DND-41 (cell line): ENCODE results near the gene MTA1.

Experiments
- ATAC-seq: fragments of 200-7000 bp; cut with Tn5 transposase; 3 replicates; pipeline ENCODE4 v1.9.1; 2021; ENCODE audit warnings: low read depth; ENCODE audit not compliant: insufficient read depth
- DNase-seq: peaks from one replicate; pipeline ENCODE4 v3.0.0-alpha.2; 2020
- H2AFZ ChIP-seq: 2 replicates; pipeline ENCODE4 v1.6.0; 2012; ENCODE audit warnings: low read depth, low read length
- H3K27ac ChIP-seq: 2 replicates; pipeline ENCODE4 v1.5.1; 2012; ENCODE audit warnings: low read length, inconsistent platforms
- H3K27me3 ChIP-seq: fragments of 200-600 bp; sonication (generic); 2 replicates; pipeline ENCODE4 v1.6.0; 2012; ENCODE audit warnings: low read length, mild to moderate bottlenecking, inconsistent platforms; ENCODE audit not compliant: insufficient read depth, poor library complexity
- H3K36me3 ChIP-seq: 2 replicates; pipeline ENCODE4 v1.5.1; 2012; ENCODE audit warnings: low read length, inconsistent platforms; ENCODE audit not compliant: insufficient read depth
- H3K4me1 ChIP-seq: 2 replicates; pipeline ENCODE4 v1.5.1; 2012; ENCODE audit warnings: mild to moderate bottlenecking, low read length; ENCODE audit not compliant: insufficient read depth
- H3K4me2 ChIP-seq: 2 replicates; pipeline ENCODE4 v1.6.0; 2012; ENCODE audit warnings: mild to moderate bottlenecking, moderate library complexity, low read length, inconsistent platforms; ENCODE audit not compliant: insufficient read depth
- H3K4me3 ChIP-seq, 2 experiments: fragments of 200-600 bp in 1 of 2; shearing (Covaris generic) in 1 of 2; 2 replicates each; pipeline ENCODE4 v1.5.1; 2012 to 2016; ENCODE audit warnings: inconsistent platforms in 2 of 2, low read length in 2 of 2, mild to moderate bottlenecking in 2 of 2, low read depth in 1 of 2, moderate library complexity in 1 of 2
- H3K79me2 ChIP-seq: 2 replicates; pipeline ENCODE4 v1.6.0; 2012; ENCODE audit warnings: low read length, inconsistent platforms; ENCODE audit not compliant: insufficient read depth
- H3K9ac ChIP-seq: 2 replicates; pipeline ENCODE4 v1.6.0; 2012; ENCODE audit warnings: low read depth, mild to moderate bottlenecking, inconsistent platforms, low read length, moderate library complexity
- H3K9me3 ChIP-seq: 2 replicates; pipeline ENCODE4 v1.5.1; 2012; ENCODE audit warnings: low read length, moderate library complexity, mild to moderate bottlenecking, inconsistent platforms; ENCODE audit not compliant: insufficient read depth, severe bottlenecking
- H4K20me1 ChIP-seq: 2 replicates; pipeline ENCODE4 v1.6.0; 2012; ENCODE audit warnings: low read length; ENCODE audit not compliant: insufficient read depth
- EZH2 ChIP-seq: IDR thresholded peaks from 3 replicates; pipeline ENCODE4 v1.6.1; 2012; ENCODE audit warnings: borderline replicate concordance, low read depth, mild to moderate bottlenecking, moderate library complexity, low read length, inconsistent platforms; ENCODE audit not compliant: severe bottlenecking
- TF ChIP-seq, protein P1 (sequence below): IDR thresholded peaks from 2 replicates; pipeline ENCODE4 v1.5.1; 2012; ENCODE audit warnings: borderline replicate concordance, low read length, moderate library complexity, mild to moderate bottlenecking; ENCODE audit not compliant: poor library complexity, severe bottlenecking; ENCODE audit errors: extremely low read depth

The MTA1 gene

DNA sequence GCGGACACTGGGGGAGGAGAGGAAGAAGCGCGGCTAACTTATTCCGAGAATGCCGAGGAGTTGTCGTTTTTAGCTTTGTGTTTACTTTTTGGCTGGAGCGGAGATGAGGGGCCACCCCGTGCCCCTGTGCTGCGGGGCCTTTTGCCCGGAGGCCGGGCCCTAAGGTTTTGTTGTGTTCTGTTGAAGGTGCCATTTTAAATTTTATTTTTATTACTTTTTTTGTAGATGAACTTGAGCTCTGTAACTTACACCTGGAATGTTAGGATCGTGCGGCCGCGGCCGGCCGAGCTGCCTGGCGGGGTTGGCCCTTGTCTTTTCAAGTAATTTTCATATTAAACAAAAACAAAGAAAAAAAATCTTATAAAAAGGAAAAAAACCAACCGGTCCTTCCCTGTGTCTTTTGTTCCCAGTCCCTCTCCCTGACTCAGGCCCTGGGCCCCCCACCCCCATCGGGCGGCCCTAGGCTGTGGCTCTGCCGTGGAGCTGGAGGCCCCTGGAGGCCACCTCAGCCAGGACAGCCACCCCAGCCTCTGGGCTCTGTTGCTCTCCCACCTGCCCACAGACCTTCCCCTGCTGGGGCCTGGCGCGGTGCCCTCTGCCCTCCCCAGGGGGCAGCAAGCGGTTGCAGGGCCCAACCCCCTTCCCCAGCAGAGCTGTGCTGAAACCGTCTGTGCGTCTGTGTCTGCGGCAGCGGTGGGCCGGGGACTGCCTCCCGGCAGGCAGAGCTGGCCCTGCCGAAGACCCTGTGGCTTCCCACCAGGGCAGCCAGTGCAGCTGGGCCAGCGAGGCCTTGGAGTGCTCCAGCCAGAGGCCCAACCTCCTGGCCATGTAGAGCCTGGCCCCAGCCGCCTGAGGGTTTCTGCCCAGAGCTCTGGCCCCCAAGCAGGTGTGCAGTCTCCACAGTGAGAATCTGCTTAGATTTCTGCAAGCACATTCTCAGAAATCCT is 51.0 kb downstream of the MTA1 start:
- Histone ChIP-seq H3K79me2 (no peaks in the 10 kb centered on the region), H3K4me3 (no peak overlapping the region), H3K36me3 (peaks cover 42% of the 10 kb centered on the region), H3K9me3 (no peaks in the 10 kb centered on the region), H4K20me1 (peaks cover 47% of the 10 kb centered on the region), H3K4me2 (no peak overlapping the region), H2AFZ (no peak overlapping the region), H3K27me3 (no peaks in the 10 kb centered on the region), H3K4me1 (peaks cover 19% of the 10 kb centered on the region), H3K9ac (no peak overlapping the region), H3K27ac (no peak overlapping the region)
- DNase-seq (no peak), ATAC-seq (no peak)
- TF ChIP-seq, protein P1, sequence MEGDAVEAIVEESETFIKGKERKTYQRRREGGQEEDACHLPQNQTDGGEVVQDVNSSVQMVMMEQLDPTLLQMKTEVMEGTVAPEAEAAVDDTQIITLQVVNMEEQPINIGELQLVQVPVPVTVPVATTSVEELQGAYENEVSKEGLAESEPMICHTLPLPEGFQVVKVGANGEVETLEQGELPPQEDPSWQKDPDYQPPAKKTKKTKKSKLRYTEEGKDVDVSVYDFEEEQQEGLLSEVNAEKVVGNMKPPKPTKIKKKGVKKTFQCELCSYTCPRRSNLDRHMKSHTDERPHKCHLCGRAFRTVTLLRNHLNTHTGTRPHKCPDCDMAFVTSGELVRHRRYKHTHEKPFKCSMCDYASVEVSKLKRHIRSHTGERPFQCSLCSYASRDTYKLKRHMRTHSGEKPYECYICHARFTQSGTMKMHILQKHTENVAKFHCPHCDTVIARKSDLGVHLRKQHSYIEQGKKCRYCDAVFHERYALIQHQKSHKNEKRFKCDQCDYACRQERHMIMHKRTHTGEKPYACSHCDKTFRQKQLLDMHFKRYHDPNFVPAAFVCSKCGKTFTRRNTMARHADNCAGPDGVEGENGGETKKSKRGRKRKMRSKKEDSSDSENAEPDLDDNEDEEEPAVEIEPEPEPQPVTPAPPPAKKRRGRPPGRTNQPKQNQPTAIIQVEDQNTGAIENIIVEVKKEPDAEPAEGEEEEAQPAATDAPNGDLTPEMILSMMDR: no peak
- no peak for TF ChIP-seq EZH2

DNA sequence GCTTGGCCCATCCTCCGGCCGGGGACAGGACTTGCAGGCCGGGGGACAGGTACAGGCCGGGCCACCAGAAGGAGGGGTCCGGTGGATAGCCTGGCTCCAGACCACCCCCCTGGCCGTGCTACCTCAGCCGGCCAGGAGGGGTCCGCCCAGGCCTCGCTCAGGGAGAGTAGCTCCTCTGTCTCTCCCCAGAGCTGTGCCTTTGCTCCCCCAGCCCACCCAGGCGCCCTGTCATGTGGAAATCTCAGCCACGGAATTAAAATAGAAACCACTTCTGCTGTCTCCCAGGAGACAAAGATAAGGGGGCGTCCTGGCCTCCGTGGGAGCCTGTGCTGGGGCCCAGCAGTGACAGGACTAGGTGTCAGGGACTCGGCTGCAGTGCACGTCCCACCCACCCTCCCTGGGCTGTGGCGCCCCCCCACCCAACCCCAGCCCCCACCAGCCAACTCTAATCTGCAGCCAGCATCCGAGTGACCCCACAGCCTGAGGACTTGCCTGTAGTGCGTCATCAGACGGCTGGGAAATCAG is 51.7 kb downstream of the MTA1 start:
- H3K27ac ChIP-seq: no peak overlapping the region
- peaks cover 34% of the 10 kb centered on the region for H3K36me3 ChIP-seq
- H2AFZ ChIP-seq: no peak overlapping the region
- H3K27me3 ChIP-seq: no peaks in the 10 kb centered on the region
- H3K4me1 ChIP-seq: peaks cover 19% of the 10 kb centered on the region
- H4K20me1 ChIP-seq: peaks cover 45% of the 10 kb centered on the region
- no peaks in the 10 kb centered on the region for H3K79me2 ChIP-seq
- no peaks in the 10 kb centered on the region for H3K9me3 ChIP-seq
- no peak overlapping the region for H3K4me3 ChIP-seq
- no peak overlapping the region for H3K4me2 ChIP-seq
- TF ChIP-seq EZH2: no peak
- TF ChIP-seq, protein P1: peak; percentile 5
- no peak for DNase-seq
- no peak overlapping the region for H3K9ac ChIP-seq
- ATAC-seq: 0 out of 3 replicates have a peak, but pooled peaks have one; percentile 7

DNA sequence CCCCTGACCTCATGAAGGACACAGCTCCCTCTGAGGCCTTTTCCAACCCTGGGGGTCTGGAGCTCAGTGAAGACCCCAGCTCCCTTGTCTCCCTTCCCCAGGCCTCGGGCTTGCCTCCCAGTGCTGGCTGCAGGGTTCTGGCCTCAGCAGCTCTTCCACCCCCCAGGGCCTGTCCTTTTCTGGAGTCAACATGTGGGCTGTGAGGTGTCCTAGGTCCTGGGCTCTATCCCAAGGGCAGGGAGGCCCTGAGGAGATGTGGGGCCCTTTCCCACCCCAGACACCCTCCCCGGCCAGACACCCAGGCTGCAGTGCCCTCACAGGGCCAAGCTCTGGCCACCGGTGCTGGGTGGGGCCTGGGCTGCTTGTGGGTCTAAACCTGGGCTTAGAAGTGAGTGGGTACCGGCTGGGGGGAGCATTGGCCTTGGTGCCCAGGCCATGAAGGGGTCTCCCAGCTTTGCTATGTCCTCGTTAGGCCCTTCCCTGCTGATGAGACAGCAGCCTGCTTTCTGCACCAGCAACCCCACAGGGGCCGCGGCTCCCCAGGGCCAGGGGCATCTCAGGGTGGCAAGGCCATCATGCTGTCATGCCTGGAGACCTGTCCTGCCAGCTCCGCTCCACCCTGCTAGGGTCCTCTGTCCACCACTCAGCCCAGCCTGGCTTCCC is 52.3 kb downstream of the MTA1 start:
- Histone ChIP-seq H3K27me3 (no peaks in the 10 kb centered on the region), H3K4me2 (no peak overlapping the region), H3K79me2 (no peaks in the 10 kb centered on the region), H3K9me3 (no peaks in the 10 kb centered on the region), H3K4me1 (peaks cover 19% of the 10 kb centered on the region), H3K36me3 (peaks cover 28% of the 10 kb centered on the region), H3K4me3 (no peak overlapping the region), H4K20me1 (peaks cover 45% of the 10 kb centered on the region), H2AFZ (no peak overlapping the region), H3K9ac (no peak overlapping the region), H3K27ac (no peak overlapping the region)
- DNase-seq (no peak), ATAC-seq (no peak)
- TF ChIP-seq, protein P1: no peak
- TF ChIP-seq EZH2: no peak
